ENCODE results near the gene GLIS1.

DNA sequence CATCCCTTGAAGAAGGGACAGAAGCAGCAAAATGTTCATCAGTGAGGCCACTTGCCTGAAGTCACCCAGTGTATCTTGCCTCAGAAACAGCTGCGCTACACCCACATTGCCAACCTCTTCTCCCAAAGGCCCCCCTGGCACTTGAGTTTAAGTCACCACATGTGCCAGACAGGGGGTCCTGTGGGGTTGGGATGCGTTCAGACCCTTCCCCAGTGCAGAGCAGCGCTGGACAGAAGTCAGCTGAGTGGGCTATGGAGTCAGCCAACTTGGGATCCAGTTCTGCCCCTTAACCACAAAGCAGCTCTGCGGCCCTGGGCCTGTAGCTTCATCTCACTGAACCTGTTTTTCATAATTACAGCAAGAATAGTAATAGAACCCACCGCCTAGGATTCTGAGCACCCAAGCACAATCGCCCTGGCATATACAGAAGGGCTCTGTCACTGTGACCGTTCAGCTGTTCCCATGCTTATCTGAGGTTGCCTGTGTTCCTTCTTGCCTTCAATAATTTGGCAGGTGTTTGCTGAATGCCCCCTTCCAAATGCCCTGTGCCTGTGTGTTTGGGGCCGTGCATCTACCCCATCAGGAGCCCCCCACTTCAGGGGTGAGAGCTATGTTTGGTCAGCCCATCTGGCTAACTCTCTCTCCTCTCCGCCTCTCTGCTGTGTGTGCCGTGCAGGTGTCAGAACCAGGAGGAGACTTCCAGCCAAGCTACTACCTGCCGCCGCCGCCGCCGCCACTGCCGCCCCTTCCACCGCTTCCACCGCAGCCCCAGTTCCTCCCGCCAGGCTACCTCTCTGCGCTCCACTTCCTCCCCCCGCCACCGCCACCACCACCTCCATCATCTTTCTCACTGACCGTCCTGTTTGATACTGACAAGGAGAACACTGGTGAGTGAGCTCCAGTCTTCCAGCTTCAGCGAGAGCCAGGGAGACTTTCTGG is 274.7 kb downstream of the GLIS1 start:
- TF ChIP-seq EZH2 (IDR thresholded peaks at IDR 0.05; ENCODE audit: low read depth, low read length, severe bottlenecking) (no peak), POLR2A (IDR thresholded peaks at IDR 0.05; ENCODE audit: control extremely low read depth in 1 of 2, low read depth in 2 of 2, low read length in 2 of 2) (no peak), NRF1 (IDR thresholded peaks at IDR 0.05; ENCODE audit: low read depth, low read length) (no peak), CEBPB (IDR thresholded peaks at IDR 0.05; ENCODE audit: low read depth, low read length) (no peak), EP300 (IDR thresholded peaks at IDR 0.05; ENCODE audit: borderline replicate concordance in 1 of 2, low read depth in 2 of 2, low read length in 2 of 2) (no peak), SP2 (IDR thresholded peaks at IDR 0.05; ENCODE audit: low read length) (no peak), TAF1 (IDR thresholded peaks at IDR 0.05; ENCODE audit: low read depth, low read length) (no peak), CREB1 (IDR thresholded peaks at IDR 0.05) (no peak), EGR1 (IDR thresholded peaks at IDR 0.05; ENCODE audit: borderline replicate concordance, low read depth, low read length) (no peak)
- TF ChIP-seq, protein P1, sequence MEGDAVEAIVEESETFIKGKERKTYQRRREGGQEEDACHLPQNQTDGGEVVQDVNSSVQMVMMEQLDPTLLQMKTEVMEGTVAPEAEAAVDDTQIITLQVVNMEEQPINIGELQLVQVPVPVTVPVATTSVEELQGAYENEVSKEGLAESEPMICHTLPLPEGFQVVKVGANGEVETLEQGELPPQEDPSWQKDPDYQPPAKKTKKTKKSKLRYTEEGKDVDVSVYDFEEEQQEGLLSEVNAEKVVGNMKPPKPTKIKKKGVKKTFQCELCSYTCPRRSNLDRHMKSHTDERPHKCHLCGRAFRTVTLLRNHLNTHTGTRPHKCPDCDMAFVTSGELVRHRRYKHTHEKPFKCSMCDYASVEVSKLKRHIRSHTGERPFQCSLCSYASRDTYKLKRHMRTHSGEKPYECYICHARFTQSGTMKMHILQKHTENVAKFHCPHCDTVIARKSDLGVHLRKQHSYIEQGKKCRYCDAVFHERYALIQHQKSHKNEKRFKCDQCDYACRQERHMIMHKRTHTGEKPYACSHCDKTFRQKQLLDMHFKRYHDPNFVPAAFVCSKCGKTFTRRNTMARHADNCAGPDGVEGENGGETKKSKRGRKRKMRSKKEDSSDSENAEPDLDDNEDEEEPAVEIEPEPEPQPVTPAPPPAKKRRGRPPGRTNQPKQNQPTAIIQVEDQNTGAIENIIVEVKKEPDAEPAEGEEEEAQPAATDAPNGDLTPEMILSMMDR (IDR thresholded peaks at IDR 0.05; ENCODE audit: control extremely low read depth in 1 of 3, insufficient read depth in 1 of 3, low read depth in 1 of 3, low read length in 3 of 3), result no peak
- TF ChIP-seq, protein P2, sequence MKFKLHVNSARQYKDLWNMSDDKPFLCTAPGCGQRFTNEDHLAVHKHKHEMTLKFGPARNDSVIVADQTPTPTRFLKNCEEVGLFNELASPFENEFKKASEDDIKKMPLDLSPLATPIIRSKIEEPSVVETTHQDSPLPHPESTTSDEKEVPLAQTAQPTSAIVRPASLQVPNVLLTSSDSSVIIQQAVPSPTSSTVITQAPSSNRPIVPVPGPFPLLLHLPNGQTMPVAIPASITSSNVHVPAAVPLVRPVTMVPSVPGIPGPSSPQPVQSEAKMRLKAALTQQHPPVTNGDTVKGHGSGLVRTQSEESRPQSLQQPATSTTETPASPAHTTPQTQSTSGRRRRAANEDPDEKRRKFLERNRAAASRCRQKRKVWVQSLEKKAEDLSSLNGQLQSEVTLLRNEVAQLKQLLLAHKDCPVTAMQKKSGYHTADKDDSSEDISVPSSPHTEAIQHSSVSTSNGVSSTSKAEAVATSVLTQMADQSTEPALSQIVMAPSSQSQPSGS (IDR thresholded peaks at IDR 0.05; ENCODE audit: low read length), result no peak

Measured in H1 (cell line).